Mucosa of descending colon (tissue), 3 donors: ENCODE data around the gene TICRR. TPM values are rescaled to one million over a fixed set of nuclear protein-coding genes. Genes with fewer than 3 reads are reported as not detected.
"Not testable (repeated sequence)": the region's sequence is repeated elsewhere in the genome, so short reads cannot be mapped to it uniquely, and the experiment has no call there.

ENCODE experiments used
- ATAC-seq: fragments of 200-7000 bp; cut with Tn5 transposase; one replicate; pipeline ENCODE4 v1.9.1; 2020; ENCODE audit warnings: mild to moderate bottlenecking, moderate library complexity
- DNase-seq, 3 donors: peaks; one replicate each; pipeline ENCODE4 v3.0.0-alpha.2; 2020
- H3K36me3 ChIP-seq: fragments of 200-600 bp; one replicate; pipeline ENCODE4 v1.8.0; 2021; ENCODE audit warnings: low read depth, mild to moderate bottlenecking
- H3K4me1 ChIP-seq: fragments of 200-600 bp; one replicate; pipeline ENCODE4 v1.8.0; 2021; ENCODE audit warnings: low read depth, mild to moderate bottlenecking
- H3K4me3 ChIP-seq: fragments of 200-600 bp; one replicate; pipeline ENCODE4 v1.8.0; 2021; ENCODE audit warnings: mild to moderate bottlenecking
- H3K9me3 ChIP-seq: fragments of 200-600 bp; one replicate; pipeline ENCODE4 v1.8.0; 2021; ENCODE audit warnings: mild to moderate bottlenecking
- CTCF ChIP-seq: fragments of 200-600 bp; IDR thresholded peaks from one replicate; pipeline ENCODE4 v1.8.0; 2022; ENCODE audit warnings: antibody characterized with exemption, mild to moderate bottlenecking
- intact Hi-C, 2 donors: fragments of 100-400 bp; cut with DNase I in 1 of 2; cut with micrococcal nuclease in 1 of 2; formaldehyde crosslinking; loops; one replicate each; pipeline versions ENCODE4 v1.11.0 to v1.11.1; 2022; cut with DNase I, micrococcal nuclease
- total RNA-seq, 3 donors: library from RNA; stranded (reverse); fragmentation: NEBNext Ultra II Directional in 2 of 3; extraction: Animal tissue kit (Norgen Biotek cat#: 25700) in 2 of 3; gene quantifications; one replicate each; pipeline versions ENCODE4 v1.2.1 to v1.2.4, GENCODE V29; 2021 to 2023
- donor health status: DM: no; HTN: no; CAD: no; lungs with moderate emphysema.
- donor health status: DM: no; HTN: no; CAD: no.
- donor health status: DM: no; HTN: yes; CAD: no.

Gene TICRR
- total RNA-seq, 3 donors from 2014 or later = 1.0 to 4.4 (median 1.6) TPM

- no peak for TF ChIP-seq CTCF
- Histone ChIP-seq H3K36me3 (no peaks in the 10 kb centered on the region), H3K4me3 (no peak overlapping the region), H3K9me3 (no peaks in the 10 kb centered on the region), H3K4me1 (no peaks in the 10 kb centered on the region)
- no peak for ATAC-seq
- DNase-seq = no peak
- intact Hi-C loops = no loop called here
These were observed 6.1 kb upstream of the TICRR start for GRCh38 chr15:89569090-89569745.

DNA sequence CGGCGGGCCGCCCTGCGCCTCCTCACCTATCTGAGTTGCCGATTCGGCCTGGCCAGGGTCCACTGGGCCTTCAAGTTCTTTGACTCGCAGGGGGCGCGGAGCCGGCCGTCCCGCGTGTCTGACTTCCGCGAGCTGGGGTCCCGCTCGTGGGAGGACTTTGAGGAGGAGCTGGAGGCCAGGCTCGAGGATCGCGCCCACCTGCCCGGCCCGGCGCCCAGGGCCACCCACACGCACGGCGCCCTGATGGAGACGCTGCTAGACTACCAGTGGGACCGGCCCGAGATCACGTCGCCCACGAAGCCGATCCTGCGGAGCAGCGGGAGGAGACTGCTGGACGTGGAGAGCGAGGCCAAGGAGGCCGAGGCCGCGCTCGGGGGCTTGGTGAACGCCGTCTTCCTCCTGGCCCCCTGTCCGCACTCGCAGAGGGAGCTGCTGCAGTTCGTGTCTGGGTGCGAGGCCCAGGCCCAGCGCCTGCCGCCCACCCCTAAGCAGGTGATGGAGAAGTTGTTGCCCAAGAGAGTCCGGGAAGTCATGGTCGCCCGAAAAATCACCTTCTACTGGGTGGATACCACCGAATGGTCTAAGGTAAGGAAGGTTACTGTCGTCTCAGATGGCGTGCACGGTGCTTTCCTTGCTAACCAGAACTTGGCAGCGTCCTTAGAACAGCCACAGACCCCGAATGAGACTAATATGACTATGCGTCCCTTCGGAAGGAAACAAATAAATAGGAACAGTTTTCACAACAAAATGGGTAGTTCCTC is 567 bp downstream of the TICRR start:
- H3K4me3 ChIP-seq = peak overlapping the region; percentile 35
- no peak for TF ChIP-seq CTCF
- peak; percentile 16 for ATAC-seq
- peak in 2 of 3 donors; percentile 7 to 61 for DNase-seq
- H3K36me3 ChIP-seq = no peaks in the 10 kb centered on the region
- no peaks in the 10 kb centered on the region for H3K9me3 ChIP-seq
- H3K4me1 ChIP-seq = peaks cover 5% of the 10 kb centered on the region
- intact Hi-C loops = no loop called here

- Histone ChIP-seq H3K36me3 (no peaks in the 10 kb centered on the region), H3K4me3 (no peak overlapping the region), H3K9me3 (no peaks in the 10 kb centered on the region), H3K4me1 (peaks cover 5% of the 10 kb centered on the region)
- DNase-seq (no peak), ATAC-seq (no peak)
- intact Hi-C loops = no loop called here
- TF ChIP-seq CTCF = no peak
These were observed 1.1 kb downstream of the TICRR start for GRCh38 chr15:89576417-89576773.

- DNase-seq = no peak
- Histone ChIP-seq H3K9me3 (no peaks in the 10 kb centered on the region), H3K4me1 (peaks cover 5% of the 10 kb centered on the region), H3K36me3 (no peaks in the 10 kb centered on the region), H3K4me3 (no peak overlapping the region)
- TF ChIP-seq CTCF = no peak
- no peak for ATAC-seq
- intact Hi-C loops = no loop called here
These were observed 2.5 kb downstream of the TICRR start for GRCh38 chr15:89577776-89578115.

GRCh38 chr15:89578146-89578545 is 2.9 kb downstream of the TICRR start:
- no peak for DNase-seq
- Histone ChIP-seq H3K4me1 (peaks cover 5% of the 10 kb centered on the region), H3K9me3 (no peaks in the 10 kb centered on the region), H3K36me3 (no peaks in the 10 kb centered on the region), H3K4me3 (no peak overlapping the region)
- intact Hi-C loops = no loop called here
- no peak for TF ChIP-seq CTCF
- no peak for ATAC-seq

DNA sequence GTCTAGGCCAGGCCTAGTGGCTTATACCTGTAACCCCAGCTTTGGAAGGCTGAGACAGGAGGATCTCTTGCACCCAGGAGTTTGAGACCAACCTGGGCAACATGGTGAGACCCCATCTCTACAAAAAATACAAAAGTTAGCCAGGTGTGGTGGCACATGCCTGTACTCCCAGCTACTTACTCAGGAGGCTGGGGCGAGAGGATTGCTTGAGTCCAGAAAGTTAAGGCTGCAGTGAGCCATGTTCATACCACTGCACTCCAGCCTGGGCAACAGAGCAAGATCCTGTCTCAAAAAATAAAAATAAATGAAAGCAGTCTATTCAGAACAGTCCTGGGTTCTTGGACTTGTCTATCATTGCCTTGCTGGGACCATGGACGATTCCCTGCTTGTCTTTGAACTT is 5.5 kb downstream of the TICRR start:
- H3K4me1 ChIP-seq, intact Hi-C loops, H3K36me3 ChIP-seq, ATAC-seq, H3K4me3 ChIP-seq, H3K9me3 ChIP-seq, DNase-seq: not testable (repeated sequence)
